GM11168 (cell line): ENCODE measurements around the gene AMBRA1.

Experiments
- in situ Hi-C: fragments of 300-500 bp; cut with MboI; formaldehyde crosslinking; loops from one replicate; pipeline ENCODE4 v1.12.0; 2022; ENCODE audit warnings: low sequenced_read_pairs; ENCODE audit not compliant: unreplicated experiment

AMBRA1 gene

DNA sequence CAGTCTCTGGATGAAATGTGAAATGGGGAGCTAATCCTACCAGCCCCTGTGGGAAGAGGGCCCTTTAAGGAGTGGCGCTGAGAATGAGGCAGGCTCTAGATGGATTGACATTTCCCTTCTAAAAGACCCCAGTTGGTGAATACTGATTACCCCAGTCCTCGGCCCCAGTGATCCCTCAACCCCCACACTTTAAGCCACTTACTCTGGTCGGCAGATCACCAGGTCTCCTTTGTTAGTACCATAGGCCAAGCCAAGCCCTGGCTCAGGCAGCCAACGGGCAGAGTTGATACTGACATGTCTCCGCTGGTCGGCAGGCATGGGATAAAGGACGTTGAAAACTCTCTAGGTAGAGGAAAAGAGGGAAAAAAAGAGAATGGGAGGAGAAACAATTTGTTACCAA lies 176.1 kb downstream of the AMBRA1 start:
- in situ Hi-C loops, result no loop called here

DNA sequence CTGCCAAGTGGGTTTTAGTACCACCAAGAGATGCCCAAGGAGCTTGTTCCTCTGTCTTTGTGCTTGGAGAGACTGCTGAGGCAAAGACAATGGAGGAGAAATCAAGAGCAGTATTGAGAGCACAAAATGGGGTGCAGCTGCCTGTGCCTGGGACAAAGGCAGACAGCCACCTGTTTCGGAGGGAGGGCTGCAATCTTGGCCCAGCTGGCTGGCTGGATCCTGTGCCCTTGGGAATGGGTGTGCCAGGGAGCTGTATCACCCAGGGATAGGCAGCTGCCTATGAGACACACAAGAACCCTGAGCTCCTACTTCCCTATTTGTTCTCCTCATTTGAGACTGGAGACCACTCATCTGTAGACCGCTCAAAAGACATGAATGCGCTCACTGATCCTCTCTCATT lies 178.9 kb downstream of the AMBRA1 start:
- in situ Hi-C loops, result no loop called here

DNA sequence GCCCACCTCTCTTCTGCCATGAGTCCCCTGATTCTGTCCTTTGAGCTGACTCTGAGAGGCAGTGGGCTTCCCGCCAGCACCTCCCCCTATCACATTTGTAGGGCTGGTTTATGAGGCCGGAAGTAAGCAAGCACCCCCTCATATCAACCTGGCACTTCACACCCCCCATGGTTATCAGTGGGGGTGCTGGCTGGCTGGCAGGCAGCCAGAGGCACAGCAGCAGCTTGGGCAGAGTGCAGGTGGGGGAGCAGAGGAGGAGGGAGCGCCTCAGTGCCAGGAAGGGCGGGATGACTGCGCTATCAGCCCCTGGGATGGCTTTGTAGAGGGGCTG lies 179.4 kb downstream of the AMBRA1 start:
- in situ Hi-C loops, result no loop called here

- in situ Hi-C loops, result no loop called here
These were observed 179.9 kb downstream of the AMBRA1 start for GRCh38 chr11:46413760-46414465.

DNA sequence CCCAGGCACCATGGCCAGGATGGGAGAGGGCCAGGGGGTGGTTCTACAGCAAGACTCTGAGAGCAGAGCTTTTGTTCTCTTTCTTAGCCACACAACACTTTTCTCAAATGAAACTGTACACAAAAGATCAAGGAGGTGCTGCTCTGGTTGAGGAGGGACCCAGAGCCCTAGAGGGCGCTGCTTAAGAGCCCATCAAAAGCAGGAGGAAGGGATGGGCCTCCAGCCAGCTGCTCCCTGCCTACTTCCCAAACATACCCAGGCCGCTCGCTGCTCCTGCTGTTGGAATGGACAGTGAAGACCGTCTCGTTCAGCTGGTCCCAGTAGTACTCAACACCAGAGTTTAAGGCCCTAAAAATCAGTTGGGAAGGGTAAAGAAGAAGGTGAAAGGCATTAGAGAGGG lies 183.8 kb downstream of the AMBRA1 start:
- in situ Hi-C loops, result no loop called here

DNA sequence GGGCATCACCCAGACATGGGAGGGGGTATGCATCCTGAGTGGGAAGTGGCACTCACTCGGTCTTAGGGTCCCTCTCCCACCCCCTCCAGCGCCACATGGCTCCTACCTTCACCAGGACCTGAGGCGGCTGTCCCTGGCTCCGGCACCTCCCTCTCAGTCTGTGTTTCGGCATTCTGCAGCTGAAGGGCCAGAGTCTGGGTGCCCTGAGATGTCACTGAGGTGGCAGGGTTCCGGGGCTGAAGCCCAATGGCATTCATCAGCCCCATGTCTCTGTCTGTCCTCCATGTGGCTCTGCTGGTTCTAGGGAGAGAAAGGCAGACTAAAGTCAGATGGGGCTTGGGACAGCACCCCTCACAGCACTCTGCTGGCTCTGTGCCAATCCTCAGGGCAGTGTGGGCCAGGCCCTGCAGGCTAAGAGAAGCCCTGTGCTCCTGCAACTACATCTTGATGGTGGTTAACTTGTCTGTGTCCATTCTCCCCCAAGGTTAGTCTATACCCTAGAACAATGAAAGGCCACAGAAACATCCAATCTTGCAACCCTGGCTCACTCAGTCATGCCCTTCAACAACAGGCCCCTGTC lies 185.3 kb downstream of the AMBRA1 start:
- in situ Hi-C loops, result no loop called here

DNA sequence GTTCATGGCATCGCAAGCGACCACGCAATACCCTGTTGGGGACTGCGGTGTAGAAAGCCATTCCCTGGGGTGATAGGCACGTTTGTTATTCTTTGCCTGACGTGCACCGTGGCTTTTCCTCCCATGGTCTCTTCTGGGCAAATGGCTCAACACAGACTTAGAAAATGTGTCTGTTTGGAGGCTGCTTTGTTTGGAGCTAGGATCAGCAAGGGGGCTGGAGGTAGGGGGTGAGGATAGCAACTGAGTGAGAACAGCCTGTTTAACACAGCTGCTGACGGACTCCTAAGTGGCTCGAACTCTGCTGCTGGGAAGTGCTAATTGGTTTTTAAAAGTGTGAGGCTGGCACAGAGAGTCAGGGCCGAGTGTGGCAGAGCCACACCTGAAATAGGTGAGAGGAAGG lies 186.2 kb downstream of the AMBRA1 start:
- in situ Hi-C loops, result no loop called here

- in situ Hi-C loops, result no loop called here
These were observed 189.3 kb downstream of the AMBRA1 start for GRCh38 chr11:46404476-46405017.

DNA sequence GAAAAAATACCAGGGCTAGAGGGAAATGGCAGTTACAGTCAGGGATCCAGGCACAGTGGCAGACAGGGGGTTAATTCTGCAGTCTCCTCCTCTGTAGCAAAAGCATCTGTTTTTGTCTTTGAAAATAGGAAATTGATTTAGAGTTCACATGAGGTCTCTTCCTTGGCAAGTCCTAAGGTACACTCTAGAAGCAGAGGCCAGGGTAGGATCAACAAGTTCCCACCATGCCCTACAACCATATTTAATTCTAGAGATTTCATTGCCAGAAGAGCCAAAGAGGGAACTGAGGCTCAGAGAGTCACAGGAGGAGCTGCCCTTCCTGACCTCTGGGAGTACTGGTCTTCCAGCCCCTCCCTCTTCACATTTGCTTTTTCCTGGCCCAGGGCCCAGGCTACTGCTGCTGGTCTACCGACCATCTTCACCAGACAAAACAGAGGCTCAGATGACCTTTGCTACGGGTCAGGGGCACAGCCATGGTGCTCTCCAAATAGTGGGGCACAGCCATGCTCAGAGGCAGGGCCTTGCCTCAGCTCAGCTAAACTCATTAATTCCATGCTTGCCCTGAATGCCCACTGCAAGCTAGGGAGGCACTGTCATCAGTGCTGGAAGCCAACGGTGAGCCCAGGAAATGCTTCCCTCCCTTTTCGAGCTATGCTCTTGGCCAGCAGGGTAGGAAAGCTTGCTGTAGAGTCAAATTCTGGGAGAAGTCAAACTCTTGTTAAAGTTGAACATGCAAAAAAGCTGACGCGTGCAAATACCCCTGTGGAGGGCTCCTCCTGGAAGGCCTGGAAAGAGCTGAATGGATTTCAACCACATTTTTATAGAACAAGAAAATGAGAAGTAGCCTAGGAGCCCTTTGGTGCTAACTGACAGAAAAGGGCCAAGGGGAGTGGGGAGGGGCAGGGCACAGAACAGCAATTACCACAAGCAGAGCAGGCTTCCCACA lies 190.6 kb downstream of the AMBRA1 start:
- in situ Hi-C loops, result no loop called here

GRCh38 chr11:46397526-46397925 lies 196.3 kb downstream of the AMBRA1 start:
- in situ Hi-C loops, result loop anchor here (10.0 kb wide), 1 partner anchor 137 kb away; no protein-coding TSS in a partner anchor

- in situ Hi-C loops, result loop anchor here (10.0 kb wide), 1 partner anchor 141 kb away; no protein-coding TSS in a partner anchor
These were observed 200.1 kb downstream of the AMBRA1 start for GRCh38 chr11:46393759-46394158.

- in situ Hi-C loops, result loop anchor here (10.0 kb wide), 1 partner anchor 142 kb away; no protein-coding TSS in a partner anchor
These were observed 200.6 kb downstream of the AMBRA1 start for GRCh38 chr11:46393231-46393616.

DNA sequence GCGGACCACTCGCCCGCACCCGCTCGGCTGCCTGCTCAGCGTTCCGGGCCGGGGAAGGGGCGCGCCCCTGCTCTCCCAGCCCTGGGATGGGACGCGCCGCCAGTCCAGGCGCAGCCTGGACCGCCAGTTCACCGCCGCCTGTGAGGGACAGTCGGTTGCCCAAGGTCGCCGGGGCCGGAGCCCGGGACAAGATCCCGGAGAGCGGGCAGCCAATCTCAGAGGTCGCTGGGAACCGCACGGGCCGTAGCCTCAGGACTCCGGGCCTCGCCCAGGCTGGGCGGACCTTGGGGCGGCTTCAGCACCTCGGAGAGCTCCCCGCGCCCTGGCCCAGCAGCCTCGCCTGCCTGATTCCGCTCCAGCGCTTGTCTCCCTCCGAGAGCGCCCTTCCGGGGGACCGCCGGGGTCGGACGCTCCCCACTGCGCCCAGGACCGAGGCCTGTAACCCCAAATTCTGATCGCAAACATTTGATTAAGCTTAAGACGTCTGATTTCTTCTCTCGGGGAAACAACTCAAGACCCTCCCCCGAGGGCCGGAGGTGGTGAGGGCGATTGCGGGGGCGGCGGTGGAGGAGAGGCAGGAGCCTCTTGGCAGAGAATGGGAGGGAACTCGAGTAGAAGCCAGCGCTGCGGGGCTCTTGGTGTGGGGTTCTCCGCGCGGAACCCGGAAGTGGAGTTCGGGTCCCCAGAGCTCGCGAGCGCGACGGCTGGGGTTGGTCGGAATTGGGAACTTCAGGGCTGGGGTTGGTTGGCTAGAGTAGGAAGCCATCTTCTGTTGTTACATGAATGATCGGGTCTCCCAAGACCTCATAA lies 201.2 kb downstream of the AMBRA1 start:
- in situ Hi-C loops, result loop anchor here (10.0 kb wide), 1 partner anchor 142 kb away; no protein-coding TSS in a partner anchor

- in situ Hi-C loops, result loop anchor here (10.0 kb wide), 1 partner anchor 143 kb away; no protein-coding TSS in a partner anchor
These were observed 202.0 kb downstream of the AMBRA1 start, which contains the start of gene CHRM4 for GRCh38 chr11:46391578-46392420. TSS of gene CHRM4 (minus strand) at chr11:46391776. CDS start at chr11:46386557, 5,219 bp downstream.

- in situ Hi-C loops, result loop anchor here (10.0 kb wide), 1 partner anchor 144 kb away; no protein-coding TSS in a partner anchor
These were observed 202.6 kb downstream of the AMBRA1 start for GRCh38 chr11:46391186-46391577.

DNA sequence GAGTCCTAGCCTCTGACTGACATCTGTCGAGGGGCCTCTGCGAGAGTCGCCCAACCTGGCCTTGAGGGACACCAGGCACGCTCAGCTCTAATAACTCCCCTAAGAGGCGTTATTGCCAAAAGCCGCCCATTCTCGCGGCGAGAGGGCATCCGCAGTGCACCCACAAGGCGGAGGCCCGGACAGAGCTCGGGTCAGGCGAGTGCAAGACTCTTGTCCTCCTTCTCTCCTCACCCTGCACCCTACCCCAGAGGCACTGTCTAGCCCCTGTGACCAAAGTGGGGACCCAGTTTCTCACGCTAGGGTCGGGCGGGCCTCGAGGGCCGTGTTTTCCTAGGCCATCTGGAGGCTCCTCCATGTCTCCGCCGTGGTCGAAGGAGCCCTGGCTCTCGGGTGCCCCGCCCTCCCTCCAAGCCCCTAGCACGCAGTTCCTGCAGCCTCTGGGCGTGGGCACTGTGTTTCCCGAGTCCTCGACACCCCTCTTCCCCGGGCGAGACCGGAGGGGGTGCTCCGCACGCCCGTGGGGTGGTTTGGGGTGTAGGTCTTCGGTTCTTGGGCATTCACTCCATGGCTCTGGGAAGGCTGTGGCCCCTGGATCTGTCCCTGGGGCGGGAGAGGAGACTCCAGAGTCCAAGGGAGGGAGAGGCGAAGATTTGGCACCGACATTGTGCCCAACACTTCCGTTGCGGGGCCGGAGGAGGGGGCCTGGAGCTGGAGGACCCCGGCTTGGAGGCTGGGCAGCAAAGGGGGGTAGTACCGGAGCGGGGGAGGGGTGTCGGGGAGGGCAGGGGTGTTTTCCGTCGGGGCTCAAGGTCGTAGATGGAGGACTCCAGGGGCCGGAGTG lies 203.3 kb downstream of the AMBRA1 start:
- in situ Hi-C loops, result loop anchor here (10.0 kb wide), 1 partner anchor 144 kb away; no protein-coding TSS in a partner anchor

DNA sequence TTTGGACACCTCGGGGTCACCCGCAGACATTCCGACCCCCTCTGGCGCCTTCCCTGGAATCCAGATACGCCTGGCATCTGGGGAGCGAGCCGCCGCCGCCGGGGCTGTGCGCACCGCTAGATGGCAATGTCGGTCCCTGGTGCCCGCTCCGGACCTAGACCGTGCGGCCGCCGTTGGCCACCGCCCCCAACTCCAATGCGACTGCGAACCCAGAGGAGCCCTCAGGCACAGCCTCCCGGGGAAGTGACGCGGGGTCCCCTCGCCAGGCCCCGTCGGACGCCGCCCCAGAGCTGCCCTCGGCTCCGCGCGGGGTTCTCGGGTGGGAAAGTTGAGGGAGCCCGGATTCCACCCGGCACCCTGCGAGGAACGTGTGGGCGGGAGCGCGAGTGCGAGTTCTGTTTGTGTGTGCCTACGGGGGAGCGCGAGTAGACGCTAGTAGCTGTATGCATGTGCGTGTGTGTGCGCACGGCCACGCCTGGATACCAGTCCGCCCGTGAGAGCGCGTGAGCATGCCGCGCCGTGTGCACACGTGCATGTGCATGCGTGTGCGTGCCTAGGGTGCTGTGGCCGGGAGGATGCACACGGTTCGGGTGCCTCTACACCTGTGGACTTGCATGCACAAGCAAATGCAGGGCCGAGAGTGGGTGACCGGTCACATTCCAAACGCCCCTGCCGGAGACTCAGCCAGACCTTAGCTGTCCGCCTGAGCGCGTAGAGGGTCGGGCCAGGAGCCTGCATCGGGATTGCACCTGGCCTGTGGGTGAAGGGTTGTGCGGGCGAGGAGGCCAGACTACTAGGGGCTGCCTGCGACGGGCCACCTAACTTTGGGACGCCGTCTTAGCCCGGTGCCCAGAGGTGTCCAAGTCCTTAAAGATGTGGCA lies 204.1 kb downstream of the AMBRA1 start:
- in situ Hi-C loops, result loop anchor here (10.0 kb wide), 1 partner anchor 145 kb away; no protein-coding TSS in a partner anchor
